GF-D8 (cell line): ENCODE measurements around the gene FAM107A.

ENCODE experiments used
- DNase-seq: peaks from one replicate; lab custom pipeline; 2025; lab: John Stamatoyannopoulos, UW

The FAM107A gene

GRCh38 chr3:58591517-58592510, 14.6 kb upstream of the FAM107A start:
- no peak for DNase-seq

DNA sequence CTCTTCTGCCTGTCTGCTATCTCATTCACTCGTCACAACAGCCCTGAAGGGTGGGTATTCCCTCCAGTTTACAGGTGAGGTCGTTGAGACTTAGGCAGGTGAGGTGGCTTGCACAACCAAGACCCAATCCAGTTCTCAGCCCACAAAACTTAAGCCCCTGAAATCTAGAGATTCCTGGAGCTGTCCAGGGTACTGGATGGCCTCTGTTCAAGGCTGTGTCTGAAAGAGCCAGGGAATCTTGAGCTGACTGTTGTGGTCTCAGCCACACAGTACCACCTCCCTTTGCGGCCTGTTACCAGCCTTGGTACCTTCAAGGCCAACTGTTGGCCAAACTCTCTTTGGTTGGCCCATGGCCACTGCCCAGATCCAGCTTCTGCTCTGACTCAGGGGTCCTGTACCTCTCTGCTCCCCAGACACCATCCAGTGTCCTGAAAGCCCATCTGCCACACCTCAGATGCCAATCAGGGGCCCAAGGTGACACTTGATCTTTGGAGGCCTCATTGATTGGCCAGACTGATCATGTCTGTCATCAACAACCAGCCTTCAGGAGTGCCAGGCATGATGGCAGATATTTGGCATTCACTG, 10.9 kb upstream of the FAM107A start:
- no peak for DNase-seq

DNA sequence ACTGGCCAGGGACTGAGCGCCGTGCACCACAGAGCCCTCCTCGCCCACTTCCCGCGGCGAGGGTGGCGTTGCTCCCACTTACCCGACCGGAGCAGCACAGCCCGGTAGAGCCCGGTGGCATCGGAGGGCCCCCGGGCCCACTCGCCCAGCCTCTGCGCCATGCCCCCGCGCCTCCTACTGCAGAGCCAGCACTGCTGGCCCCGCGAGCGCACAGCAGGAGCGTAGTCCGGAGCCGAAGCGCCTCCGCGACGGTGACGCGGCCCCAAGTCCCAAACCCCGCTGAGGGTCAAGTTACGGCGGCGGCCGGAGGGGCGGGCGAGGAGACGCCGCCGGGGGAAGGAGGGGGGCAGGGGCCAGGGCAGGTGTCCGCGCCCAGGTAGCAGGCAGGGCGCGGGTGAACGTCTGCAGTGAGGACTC, 9.6 kb upstream of the FAM107A start:
- no peak for DNase-seq

- no peak for DNase-seq
Observed at GRCh38 chr3:58585994-58586393, 8.8 kb upstream of the FAM107A start.

DNA sequence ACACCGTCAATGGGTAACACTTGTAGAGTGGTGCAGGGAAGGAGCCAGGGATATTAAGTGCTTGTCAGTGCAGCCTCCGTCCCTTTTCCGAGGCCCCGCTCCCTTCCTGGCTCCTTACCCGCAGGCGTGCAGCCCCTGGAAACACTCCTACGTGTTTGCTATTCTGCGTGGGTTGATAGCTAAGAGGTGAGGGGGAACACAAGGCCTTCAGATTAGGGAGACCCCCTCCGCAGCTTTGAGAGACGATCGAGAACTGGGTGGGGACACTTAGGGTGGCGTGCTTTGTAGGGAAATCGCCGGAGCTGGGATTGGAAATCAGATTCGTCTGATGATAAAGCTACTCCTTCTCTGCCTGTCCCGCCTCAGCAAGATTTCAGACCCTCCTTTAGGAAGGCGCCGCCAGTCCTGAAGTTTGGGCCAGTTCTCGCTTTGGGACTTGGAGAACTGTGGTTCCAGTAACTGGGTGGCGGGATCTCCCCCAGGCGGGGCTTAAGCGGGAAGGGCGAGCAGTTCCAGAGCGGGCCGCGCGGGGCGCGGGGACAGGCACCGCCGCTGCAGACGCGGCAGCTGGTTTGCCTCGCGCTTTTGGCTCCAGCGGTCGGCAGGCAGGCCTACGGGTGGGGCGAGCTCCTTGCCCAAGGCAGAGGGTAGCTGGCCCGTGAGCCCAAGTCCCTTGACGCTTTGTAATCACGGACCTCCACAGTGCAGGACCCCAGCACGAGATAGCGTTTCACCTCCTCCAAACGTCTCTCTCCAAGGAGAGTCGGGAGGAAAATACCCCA, 8.0 kb upstream of the FAM107A start:
- no peak for DNase-seq

GRCh38 chr3:58584690-58585004, 7.5 kb upstream of the FAM107A start:
- DNase-seq = no peak

DNA sequence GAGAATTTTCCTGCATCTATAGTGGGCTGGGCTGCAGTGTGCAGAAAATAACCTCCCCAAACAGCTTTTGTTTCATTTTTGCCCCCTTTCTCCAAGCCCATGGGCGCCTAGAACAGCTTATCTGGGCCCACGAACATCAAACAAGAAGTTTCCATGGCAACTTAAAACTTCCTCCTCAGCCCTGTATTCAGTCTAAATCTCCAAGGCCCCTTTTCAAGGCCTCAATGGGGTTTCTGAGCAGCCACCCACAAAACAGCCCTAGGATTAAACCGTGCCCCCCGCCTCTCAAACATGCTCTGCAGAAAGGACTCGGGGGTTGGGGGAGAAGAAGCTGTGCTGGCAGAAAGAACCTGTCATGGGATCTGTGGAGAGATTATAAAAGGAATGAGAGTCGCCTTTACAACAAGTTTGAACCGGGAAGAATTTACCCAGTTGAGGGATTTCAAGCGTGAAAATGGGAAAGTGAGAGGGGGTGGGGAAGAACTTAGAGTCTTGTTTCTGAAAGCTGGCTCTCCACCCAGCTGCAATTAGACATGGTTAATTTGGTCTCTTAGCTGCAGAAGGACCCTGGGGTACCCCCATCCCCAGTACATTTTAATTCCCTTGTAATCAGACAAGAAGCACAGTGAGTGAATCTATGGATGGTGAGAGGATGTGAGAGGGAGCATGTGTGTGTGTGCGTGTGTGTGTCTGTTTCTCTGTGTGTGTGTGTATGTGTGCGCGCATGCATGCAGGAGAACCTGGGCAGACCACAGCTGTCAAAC, 4.3 kb upstream of the FAM107A start:
- no peak for DNase-seq

DNA sequence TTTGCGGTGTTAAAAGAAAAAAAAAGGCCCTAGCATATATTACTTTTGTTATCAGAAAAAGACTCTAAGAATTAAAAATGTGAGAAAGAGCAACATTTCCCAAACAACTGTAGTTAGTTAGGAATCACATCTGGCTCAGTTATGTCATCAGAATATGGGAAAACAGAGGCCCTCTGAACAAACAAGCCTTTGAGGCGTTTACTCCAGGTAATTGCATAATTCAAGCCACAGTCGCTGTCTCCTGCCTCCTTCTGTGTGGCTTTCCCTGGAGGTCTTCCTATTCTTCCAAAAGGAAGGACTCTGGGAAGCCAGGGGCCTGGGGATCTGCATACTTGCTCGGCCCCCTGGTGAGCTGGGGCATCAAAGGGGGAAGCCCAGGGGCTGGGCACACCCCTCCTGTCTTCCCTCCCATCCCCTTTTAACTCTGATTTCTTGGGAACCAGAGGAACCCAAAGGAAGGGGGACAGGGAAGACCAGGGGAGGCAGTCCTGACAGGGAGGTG, 3.7 kb upstream of the FAM107A start:
- DNase-seq = no peak

DNA sequence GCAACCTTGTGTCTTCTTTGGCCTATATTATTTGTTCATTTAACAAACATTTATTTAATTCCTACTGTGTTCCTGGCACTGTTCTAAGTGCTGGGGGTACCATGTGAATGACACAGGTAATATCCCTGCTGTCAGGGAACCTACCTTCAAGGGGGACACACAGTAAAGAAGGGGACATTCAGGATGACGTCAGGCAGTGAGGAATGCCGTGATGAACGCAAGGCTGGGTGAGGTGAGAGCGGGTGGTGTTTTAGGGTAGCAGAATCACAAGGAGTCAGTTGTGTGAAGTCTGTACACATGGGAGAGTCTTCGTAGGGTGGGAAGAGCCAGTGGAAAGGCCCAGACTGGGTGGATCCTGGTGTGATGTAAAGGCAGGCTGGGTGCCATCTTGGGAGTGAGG, 1.7 kb upstream of the FAM107A start:
- DNase-seq = no peak

GRCh38 chr3:58576716-58577115, 475 bp downstream of the FAM107A start:
- DNase-seq = no peak

DNA sequence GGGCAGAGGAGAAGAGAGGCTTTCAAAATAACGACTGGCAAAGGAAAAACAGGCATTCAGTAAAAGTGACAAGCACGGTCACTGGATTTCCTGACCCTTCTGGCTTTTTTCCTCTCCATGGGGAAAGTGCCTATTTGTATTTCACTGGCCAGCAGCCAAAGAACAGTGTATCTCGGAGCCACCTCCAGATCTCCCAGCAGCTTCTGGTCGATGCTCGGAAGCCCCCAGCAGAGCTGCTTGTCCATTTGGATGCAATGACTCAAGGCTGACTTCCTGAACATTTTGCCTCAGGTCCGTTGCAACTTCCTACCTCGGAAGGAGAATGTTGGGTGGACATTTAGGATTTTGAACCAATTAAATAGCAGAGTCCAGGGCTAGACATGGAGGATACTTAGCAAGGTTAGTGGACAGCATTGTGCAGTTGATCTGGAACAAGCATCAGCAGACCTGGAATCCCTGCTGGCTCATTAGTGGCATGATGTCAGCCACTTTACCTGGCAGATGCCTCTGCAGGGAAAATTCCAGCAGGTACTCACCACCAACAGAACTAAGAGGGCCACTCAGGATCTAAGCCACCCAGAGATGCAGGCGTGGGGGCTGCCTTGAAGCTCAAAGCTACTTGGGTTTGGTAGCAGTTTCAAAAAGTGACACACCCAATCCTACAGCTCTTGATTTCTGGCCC, 1.1 kb downstream of the FAM107A start:
- no peak for DNase-seq

DNA sequence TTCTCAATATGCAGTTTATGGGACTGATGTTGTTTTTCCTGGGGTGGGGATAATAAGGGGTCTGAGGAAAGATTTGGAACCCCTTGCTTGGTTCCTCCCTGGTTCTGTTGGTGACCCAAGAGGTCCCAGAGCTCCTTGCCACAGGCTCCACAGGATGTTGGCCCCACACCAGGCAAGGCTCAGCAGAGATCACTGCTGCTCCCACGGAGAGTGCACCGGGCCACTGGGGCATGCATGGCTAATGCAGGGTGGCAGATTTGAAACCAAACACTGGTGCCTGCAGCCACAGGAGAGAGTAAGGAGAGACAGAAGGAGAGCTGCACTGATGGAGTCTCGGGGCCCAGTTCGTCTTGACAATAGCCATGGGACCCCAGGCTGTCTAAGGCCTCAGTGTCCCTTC, 2.5 kb downstream of the FAM107A start:
- no peak for DNase-seq

DNA sequence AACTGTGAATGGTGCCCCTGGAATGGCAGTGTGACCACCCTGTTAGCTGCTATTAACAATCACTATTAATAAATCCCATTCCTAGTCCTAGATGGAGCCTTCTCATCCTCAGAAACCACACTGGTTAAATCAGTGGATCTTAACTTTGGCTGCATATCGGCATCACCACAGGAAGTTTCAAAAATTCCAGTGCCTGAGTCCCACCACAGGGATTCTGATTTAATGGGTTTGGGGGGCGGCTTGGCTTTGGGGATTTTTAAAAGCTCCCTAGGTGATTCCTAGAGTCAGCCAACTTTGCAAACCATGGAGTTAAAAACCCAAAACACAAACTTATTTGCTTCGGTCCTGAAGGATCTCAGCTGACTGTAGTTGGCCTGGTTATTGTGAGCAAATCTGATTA, 3.1 kb downstream of the FAM107A start:
- no peak for DNase-seq

GRCh38 chr3:58573640-58574039, 3.6 kb downstream of the FAM107A start:
- no peak for DNase-seq

GRCh38 chr3:58572634-58573230, 4.5 kb downstream of the FAM107A start:
- DNase-seq = no peak

GRCh38 chr3:58572013-58572633, 5.1 kb downstream of the FAM107A start:
- no peak for DNase-seq

- no peak for DNase-seq
Observed at GRCh38 chr3:58570851-58571250, 6.3 kb downstream of the FAM107A start.

GRCh38 chr3:58569287-58570001, 7.7 kb downstream of the FAM107A start:
- no peak for DNase-seq

DNA sequence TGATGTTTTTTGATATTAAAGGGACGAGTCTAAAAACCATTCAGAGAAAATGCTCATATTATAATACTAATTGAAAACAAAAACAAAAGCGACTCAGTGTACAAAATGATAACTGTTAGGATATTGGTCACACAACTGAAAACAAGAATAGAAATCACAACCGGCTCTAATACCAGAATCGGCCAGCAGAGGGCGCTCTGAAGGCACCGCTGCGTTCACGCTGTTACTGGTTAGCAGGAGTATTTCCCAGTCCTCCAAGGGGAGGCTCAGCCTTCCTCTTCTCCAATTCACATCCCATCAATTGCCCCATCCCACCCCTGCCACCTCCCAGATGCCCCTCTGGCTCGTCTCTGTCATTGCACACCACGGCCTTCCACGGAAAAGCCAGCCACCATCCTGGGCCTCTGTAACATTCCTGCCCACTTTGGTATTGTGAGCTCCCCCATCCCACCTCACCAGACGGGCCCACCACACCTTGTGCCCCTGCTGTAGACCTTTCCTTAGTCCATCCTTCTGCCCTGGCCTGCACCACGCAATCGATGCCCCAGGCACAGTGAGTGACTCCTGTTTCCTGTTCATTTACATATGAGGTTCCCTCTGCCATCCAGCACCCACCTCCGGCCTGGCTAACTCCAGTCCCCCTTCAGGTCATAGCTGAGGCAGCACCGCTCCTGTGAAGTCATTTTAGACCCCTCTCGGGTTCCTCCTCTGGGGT, 8.5 kb downstream of the FAM107A start:
- no peak for DNase-seq
